ENCODE measurements around the gene FBXW5. TPM values are rescaled to one million over a fixed set of nuclear protein-coding genes. Genes with fewer than 3 reads are reported as not detected.

Gene FBXW5
- total and polyA plus RNA-seq, 9 of the 15 experiments (the other 6 are each of a cell fraction or from before 2014, with no cell fraction given): 0.21 to 128 (median 37.0) TPM

DNA sequence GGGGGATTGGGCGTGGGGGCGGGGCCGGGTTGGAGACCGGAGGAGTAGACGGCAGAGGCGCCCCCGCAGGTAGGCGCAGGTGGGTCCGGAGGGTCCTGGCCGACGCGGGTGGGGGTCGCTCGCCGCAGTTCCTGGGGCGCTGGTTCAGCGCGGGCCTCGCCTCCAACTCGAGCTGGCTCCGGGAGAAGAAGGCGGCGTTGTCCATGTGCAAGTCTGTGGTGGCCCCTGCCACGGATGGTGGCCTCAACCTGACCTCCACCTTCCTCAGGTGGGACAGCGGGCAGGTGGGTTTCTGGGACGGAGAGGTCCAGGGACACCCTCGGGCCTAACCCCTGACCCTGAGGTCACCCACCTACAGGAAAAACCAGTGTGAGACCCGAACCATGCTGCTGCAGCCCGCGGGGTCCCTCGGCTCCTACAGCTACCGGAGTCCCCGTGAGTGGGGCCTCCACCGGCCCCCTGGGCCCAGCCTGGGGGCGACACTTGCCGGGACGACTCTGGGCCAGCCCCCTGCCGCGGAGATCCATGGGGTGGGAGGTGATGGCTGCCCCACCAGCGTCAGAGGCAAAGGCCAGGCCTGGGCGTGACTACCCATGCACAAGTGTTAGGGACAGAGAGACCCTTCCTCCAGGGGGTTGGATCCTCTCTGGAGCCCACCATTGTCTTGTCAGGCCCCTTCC is 34.5 kb upstream of the FBXW5 start (continued):
- TF ChIP-seq, protein P1, sequence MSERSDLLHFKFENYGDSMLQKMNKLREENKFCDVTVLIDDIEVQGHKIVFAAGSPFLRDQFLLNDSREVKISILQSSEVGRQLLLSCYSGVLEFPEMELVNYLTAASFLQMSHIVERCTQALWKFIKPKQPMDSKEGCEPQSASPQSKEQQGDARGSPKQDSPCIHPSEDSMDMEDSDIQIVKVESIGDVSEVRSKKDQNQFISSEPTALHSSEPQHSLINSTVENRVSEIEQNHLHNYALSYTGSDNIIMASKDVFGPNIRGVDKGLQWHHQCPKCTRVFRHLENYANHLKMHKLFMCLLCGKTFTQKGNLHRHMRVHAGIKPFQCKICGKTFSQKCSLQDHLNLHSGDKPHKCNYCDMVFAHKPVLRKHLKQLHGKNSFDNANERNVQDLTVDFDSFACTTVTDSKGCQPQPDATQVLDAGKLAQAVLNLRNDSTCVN (CRISPR knock-in tag; IDR thresholded peaks at IDR 0.05): no peak
- TF ChIP-seq TFAM (CRISPR knock-in tag; conservative IDR thresholded peaks at IDR 0.05): no peak
- TF ChIP-seq, protein P2, sequence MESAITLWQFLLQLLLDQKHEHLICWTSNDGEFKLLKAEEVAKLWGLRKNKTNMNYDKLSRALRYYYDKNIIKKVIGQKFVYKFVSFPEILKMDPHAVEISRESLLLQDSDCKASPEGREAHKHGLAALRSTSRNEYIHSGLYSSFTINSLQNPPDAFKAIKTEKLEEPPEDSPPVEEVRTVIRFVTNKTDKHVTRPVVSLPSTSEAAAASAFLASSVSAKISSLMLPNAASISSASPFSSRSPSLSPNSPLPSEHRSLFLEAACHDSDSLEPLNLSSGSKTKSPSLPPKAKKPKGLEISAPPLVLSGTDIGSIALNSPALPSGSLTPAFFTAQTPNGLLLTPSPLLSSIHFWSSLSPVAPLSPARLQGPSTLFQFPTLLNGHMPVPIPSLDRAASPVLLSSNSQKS (CRISPR knock-in tag; IDR thresholded peaks at IDR 0.05): no peak
- peak in 1 of 2 experiments; percentile 63; a peak in 2 of 4 replicates for TF ChIP-seq MAZ (CRISPR knock-in tag; conservative IDR thresholded peaks at IDR 0.05 in 1 of 2, IDR thresholded peaks at IDR 0.05 in 1 of 2)

DNA sequence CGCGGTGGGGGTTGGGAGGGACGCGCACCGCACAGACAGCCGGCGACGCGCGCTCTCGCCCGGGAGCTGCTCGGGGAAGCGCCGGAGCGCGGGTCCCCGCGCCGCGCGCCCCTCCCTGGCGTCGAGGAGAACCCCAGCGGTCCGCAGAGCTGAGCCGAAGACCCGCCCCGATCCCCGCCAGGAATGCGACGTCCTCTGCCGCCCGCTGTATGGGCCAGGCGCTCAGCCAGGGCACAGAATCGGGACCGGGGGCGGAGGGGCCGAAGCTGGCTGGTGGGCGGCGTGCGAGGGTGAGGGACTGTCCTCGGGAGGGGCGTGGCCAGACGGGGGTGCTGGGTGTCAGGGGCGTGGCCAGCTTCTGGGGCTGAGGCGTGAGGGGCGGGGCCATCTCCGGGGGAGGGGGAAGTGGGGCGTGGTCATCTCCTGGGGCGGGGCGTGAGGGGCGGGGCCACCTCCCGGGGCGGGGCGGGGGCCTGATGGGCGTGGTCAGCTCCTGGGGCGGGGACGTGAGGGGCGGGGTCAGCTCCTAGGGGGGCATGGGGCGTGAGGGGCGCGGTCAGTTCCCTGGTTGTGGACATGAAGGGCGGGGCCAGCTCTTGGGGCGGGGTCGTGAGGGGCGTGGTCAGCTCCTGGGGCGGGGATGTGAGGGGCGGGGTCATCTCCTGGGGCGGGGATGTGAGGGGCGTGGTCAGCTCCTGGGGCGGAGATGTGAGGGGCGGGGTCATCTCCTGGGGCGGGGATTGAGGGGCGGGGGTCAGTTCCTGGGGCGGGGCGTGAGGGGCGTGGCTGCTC is 33.7 kb upstream of the FBXW5 start:
- peak overlapping the region; percentile 97 for H2AFZ ChIP-seq (ENCODE audit: low read depth, low read length)
- POLR2A ChIA-PET: interaction anchor here (0.6 to 1.5 kb wide), 4 partner anchors 11 to 265 kb away, joined by 3 to 5 read pairs (median 4); no protein-coding TSS in a partner anchor
- under 1% methylated on average over 31 of the region's 78 CpGs for WGBS (ENCODE audit: insufficient coverage, low coverage, missing lambda C conversion rate)
- TF ChIP-seq TEAD1 (CRISPR knock-in tag; IDR thresholded peaks at IDR 0.05): 0 out of 4 replicates have a peak, but pooled peaks of 1 of the 2 experiments have one; percentile 56
- peak; percentile 44; the same call in 1 of the 2 replicates for TF ChIP-seq RBFOX2 (IDR thresholded peaks at IDR 0.05; ENCODE audit: low read depth, low read length)
- TF ChIP-seq CTBP1 (IDR thresholded peaks at IDR 0.05; ENCODE audit: borderline replicate concordance): peak; percentile 74
- peak in 1 of 2 experiments; percentile 48; a peak in 2 of 4 replicates for TF ChIP-seq TRIM24 (IDR thresholded peaks at IDR 0.05)
- TF ChIP-seq ATF7 (IDR thresholded peaks at IDR 0.05): peak; percentile 23; the same call in 1 of the 2 replicates
- TF ChIP-seq CBX1 (IDR thresholded peaks at IDR 0.05; ENCODE audit: low read depth): no peak
- peak; percentile 74 to 80 for TF ChIP-seq NRF1 (conservative IDR thresholded peaks at IDR 0.05 in 1 of 2, IDR thresholded peaks at IDR 0.05 in 1 of 2)
- peak; percentile 82 for TF ChIP-seq NFIC (IDR thresholded peaks at IDR 0.05)
- no peak for TF ChIP-seq SMARCB1 (IDR thresholded peaks at IDR 0.05; ENCODE audit: insufficient read length, low read depth)
- TF ChIP-seq KDM1A (IDR thresholded peaks at IDR 0.05): peak in 1 of 2 experiments; percentile 70; a peak in 1 of 4 replicates
- TF ChIP-seq DPF2 (IDR thresholded peaks at IDR 0.05): peak; percentile 37; the same call in 1 of the 2 replicates
- TF ChIP-seq GTF2F1 (IDR thresholded peaks at IDR 0.05; ENCODE audit: low read depth, low read length): 0 out of 2 replicates have a peak, but pooled peaks have one; percentile 45
- TF ChIP-seq MAZ (CRISPR knock-in tag; conservative IDR thresholded peaks at IDR 0.05 in 1 of 2, IDR thresholded peaks at IDR 0.05 in 1 of 2): peak; percentile 23 to 67; a peak in 2 of 4 replicates
- no peak for TF ChIP-seq MED1 (CRISPR knock-in tag; IDR thresholded peaks at IDR 0.05; ENCODE audit: borderline replicate concordance)

More for the DNA sequence above, 33.7 kb upstream of the FBXW5 start:
- ATAC-seq (peak; percentile 81), DNase-seq (ENCODE audit: extremely low read depth in 1 of 4, low spot score in 3 of 4) (peak; percentile 89 to 100 (median 100)), FAIRE-seq (peak; percentile 19)
- peak overlapping the region; percentile 82 for H3K4me2 ChIP-seq (ENCODE audit: insufficient read depth, low read length)
- H3K9me1 ChIP-seq (ENCODE audit: control insufficient read depth, insufficient read depth, low read length): no peaks in the 10 kb centered on the region
- no peaks in the 10 kb centered on the region for H4K20me1 ChIP-seq (replicated peaks; ENCODE audit: control insufficient read depth, insufficient read depth, low read length)
- H3K27me3 ChIP-seq (ENCODE audit: control insufficient read depth in 2 of 2, insufficient read depth in 2 of 2, low read length in 2 of 2): no peaks in the 10 kb centered on the region
- CTCF ChIA-PET (ENCODE audit: low intra/inter-chr PET ratio): no interaction called here
- H3K4me3 ChIP-seq: peak overlapping the region; percentile 54
- no peaks in the 10 kb centered on the region for H3K36me3 ChIP-seq (ENCODE audit: control insufficient read depth, insufficient read depth, low read length)
- no TSS peak for BruUV-seq (replicated peaks)
- H3K79me2 ChIP-seq (ENCODE audit: control insufficient read depth, insufficient read depth, low read length): no peaks in the 10 kb centered on the region
- no peaks in the 10 kb centered on the region for H3K9me3 ChIP-seq (replicated peaks; ENCODE audit: control insufficient read depth, insufficient read depth, low read depth, low read length)
- in situ Hi-C loops (cut with MboI) (no loop called here), intact Hi-C loops (cut with micrococcal nuclease) (no loop called here)
- peak overlapping the region; percentile 59; the same call in 2 of the 3 replicates for H3K27ac ChIP-seq (ENCODE audit: extremely low read depth, low read depth, low read length)
- H3K9ac ChIP-seq (ENCODE audit: insufficient read depth in 1 of 2, low read depth in 2 of 2, low read length in 2 of 2): peak overlapping the region; percentile 51 to 92; a peak in 3 of 4 replicates
- H3K4me1 ChIP-seq (replicated peaks in 1 of 2; ENCODE audit: control insufficient read depth in 2 of 2, insufficient read depth in 2 of 2, low read length in 2 of 2): peaks cover 9 to 96% of the 10 kb centered on the region in 2 experiments; a peak in 4 of 5 replicates

All from K562 (cell line).